ENCODE measurements around the gene RTL1. TPM values are rescaled to one million over a fixed set of nuclear protein-coding genes. Genes with fewer than 3 reads are reported as not detected.

Gene RTL1
- polyA plus RNA-seq, 1 experiment, result not detected

- CTCF ChIA-PET, result no interaction called here
- Histone ChIP-seq H3K4me3 (ENCODE audit: low read depth, low read length) (no peak overlapping the region), H3K27me3 (ENCODE audit: control insufficient read depth, insufficient read depth, low read length) (no peaks in the 10 kb centered on the region), H3K36me3 (ENCODE audit: control insufficient read depth, insufficient read depth, low read length) (peaks cover 33% of the 10 kb centered on the region)
- no peak for DNase-seq (ENCODE audit: low read depth)
- POLR2A ChIA-PET, result no interaction called here
- TF ChIP-seq CTCF (IDR thresholded peaks at IDR 0.05; ENCODE audit: insufficient read depth, low read depth, low read length), result no peak
Measured at GRCh38 chr14:100835548-100836310, 67.8 kb downstream of the RTL1 start.

- POLR2A ChIA-PET, result no interaction called here
- Histone ChIP-seq H3K4me3 (ENCODE audit: low read depth, low read length) (no peak overlapping the region), H3K27me3 (ENCODE audit: control insufficient read depth, insufficient read depth, low read length) (no peaks in the 10 kb centered on the region), H3K36me3 (ENCODE audit: control insufficient read depth, insufficient read depth, low read length) (peaks cover 34% of the 10 kb centered on the region)
- CTCF ChIA-PET, result no interaction called here
- DNase-seq (ENCODE audit: low read depth), result no peak
- TF ChIP-seq CTCF (IDR thresholded peaks at IDR 0.05; ENCODE audit: insufficient read depth, low read depth, low read length), result no peak
Measured at GRCh38 chr14:100834794-100835547, 68.6 kb downstream of the RTL1 start.

DNA sequence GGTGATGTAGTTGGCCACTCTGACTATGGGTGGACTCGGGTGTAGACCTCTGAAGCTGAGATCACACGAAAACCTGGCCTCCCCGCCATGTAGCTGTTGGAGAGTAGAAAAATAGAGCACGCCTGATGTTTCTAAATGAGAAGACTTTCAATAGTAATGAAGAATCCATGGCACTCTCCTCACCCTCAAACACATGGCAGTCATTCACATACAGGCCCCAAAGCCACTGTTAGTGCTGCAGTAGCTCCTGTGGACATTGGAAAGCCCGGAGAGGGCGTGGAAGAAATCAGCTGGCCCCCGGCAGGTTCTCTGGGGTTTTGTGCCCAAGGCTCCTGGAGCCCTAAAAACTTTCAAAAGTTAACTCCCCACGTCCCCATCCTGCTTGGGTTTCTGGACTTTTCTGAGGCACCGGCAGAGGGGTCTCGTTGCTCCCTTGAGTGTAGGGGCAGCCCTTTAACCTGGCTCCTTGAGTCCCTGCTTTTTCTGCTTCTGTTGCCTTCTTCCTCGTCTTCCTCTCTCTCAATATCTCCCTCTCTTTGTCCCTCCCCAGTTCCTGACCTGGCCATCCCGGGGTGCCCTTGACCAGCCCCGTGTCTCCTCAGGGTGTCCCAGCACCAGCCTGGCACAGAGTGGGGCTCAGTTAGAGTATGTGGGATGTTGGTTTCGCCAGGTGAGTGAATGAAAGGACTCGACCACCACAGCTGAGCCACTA is 69.3 kb downstream of the RTL1 start:
- TF ChIP-seq CTCF (IDR thresholded peaks at IDR 0.05; ENCODE audit: insufficient read depth, low read depth, low read length), result no peak
- peaks cover 31% of the 10 kb centered on the region for H3K36me3 ChIP-seq (ENCODE audit: control insufficient read depth, insufficient read depth, low read length)
- ChIA-PET CTCF (no interaction called here), POLR2A (no interaction called here)
- H3K27me3 ChIP-seq (ENCODE audit: control insufficient read depth, insufficient read depth, low read length), result no peaks in the 10 kb centered on the region
- H3K4me3 ChIP-seq (ENCODE audit: low read depth, low read length), result no peak overlapping the region
- no peak for DNase-seq (ENCODE audit: low read depth)

- DNase-seq (ENCODE audit: low read depth), result no peak
- POLR2A ChIA-PET, result no interaction called here
- Histone ChIP-seq H3K27me3 (ENCODE audit: control insufficient read depth, insufficient read depth, low read length) (no peaks in the 10 kb centered on the region), H3K36me3 (ENCODE audit: control insufficient read depth, insufficient read depth, low read length) (peaks cover 24% of the 10 kb centered on the region), H3K4me3 (ENCODE audit: low read depth, low read length) (no peak overlapping the region)
- CTCF ChIA-PET, result no interaction called here
- no peak for TF ChIP-seq CTCF (IDR thresholded peaks at IDR 0.05; ENCODE audit: insufficient read depth, low read depth, low read length)
Measured at GRCh38 chr14:100832311-100832960, 71.1 kb downstream of the RTL1 start.

GRCh38 chr14:100830681-100831080 is 72.8 kb downstream of the RTL1 start:
- ChIA-PET POLR2A (no interaction called here), CTCF (no interaction called here)
- no peak for DNase-seq (ENCODE audit: low read depth)
- TF ChIP-seq CTCF (IDR thresholded peaks at IDR 0.05; ENCODE audit: insufficient read depth, low read depth, low read length), result no peak
- peaks cover 12% of the 10 kb centered on the region for H3K36me3 ChIP-seq (ENCODE audit: control insufficient read depth, insufficient read depth, low read length)
- H3K4me3 ChIP-seq (ENCODE audit: low read depth, low read length), result no peak overlapping the region
- no peaks in the 10 kb centered on the region for H3K27me3 ChIP-seq (ENCODE audit: control insufficient read depth, insufficient read depth, low read length)

All from BJ (cell line).